OCI-LY1 (cell line): ENCODE measurements around the gene CAPRIN1.
"Not testable (repeated sequence)": the region's sequence is repeated elsewhere in the genome, so short reads cannot be mapped to it uniquely, and the experiment has no call there.

ENCODE experiments used
- EZH2 ChIP-seq: fragments of 200-600 bp; sonication (generic), shearing (Covaris generic); IDR thresholded peaks from 2 replicates; pipeline ENCODE4 v1.8.0; 2017; ENCODE audit warnings: borderline replicate concordance, mixed run types, mild to moderate bottlenecking, antibody characterized with exemption, low read length, moderate library complexity, mixed read lengths
- TF ChIP-seq, protein P1 (sequence below): fragments of 200-600 bp; sonication (generic), shearing (Covaris generic); IDR thresholded peaks from 2 replicates; pipeline ENCODE4 v1.5.1; 2017; ENCODE audit warnings: mild to moderate bottlenecking, antibody characterized with exemption, low read length, moderate library complexity, mixed read lengths

DNA sequence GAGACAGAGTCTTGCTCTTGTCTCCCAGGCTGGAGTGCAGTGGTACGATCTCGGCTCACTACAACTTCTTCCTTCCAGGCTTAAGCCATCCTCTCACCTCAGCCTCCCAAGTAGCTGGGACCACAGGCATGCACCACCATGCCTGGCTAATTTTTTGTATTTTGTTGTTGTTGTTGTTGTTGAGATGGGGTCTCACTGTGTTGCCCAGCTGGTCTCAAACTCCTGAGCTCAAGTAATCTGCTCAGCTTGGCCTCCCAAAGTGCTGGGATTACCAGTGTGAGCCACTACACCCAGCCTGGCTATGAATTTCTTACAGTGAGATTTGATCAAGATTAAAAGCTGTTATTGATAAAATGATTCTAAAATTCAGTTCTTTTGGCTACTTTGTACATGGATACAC lies 43.4 kb downstream of the CAPRIN1 start:
- TF ChIP-seq, protein P1, sequence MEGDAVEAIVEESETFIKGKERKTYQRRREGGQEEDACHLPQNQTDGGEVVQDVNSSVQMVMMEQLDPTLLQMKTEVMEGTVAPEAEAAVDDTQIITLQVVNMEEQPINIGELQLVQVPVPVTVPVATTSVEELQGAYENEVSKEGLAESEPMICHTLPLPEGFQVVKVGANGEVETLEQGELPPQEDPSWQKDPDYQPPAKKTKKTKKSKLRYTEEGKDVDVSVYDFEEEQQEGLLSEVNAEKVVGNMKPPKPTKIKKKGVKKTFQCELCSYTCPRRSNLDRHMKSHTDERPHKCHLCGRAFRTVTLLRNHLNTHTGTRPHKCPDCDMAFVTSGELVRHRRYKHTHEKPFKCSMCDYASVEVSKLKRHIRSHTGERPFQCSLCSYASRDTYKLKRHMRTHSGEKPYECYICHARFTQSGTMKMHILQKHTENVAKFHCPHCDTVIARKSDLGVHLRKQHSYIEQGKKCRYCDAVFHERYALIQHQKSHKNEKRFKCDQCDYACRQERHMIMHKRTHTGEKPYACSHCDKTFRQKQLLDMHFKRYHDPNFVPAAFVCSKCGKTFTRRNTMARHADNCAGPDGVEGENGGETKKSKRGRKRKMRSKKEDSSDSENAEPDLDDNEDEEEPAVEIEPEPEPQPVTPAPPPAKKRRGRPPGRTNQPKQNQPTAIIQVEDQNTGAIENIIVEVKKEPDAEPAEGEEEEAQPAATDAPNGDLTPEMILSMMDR: not testable (repeated sequence)
- TF ChIP-seq EZH2: not testable (repeated sequence)
